IMR-90 (cell line): ENCODE results near the gene ICAM4. TPM values are rescaled to one million over a fixed set of nuclear protein-coding genes. Genes with fewer than 3 reads are reported as not detected.
"Not testable (repeated sequence)": the region's sequence is repeated elsewhere in the genome, so short reads cannot be mapped to it uniquely, and the experiment has no call there.

Experiments used
- ATAC-seq: fragments of 200-7000 bp; cut with Tn5 transposase; 2 replicates; pipeline ENCODE4 v1.9.1; 2020; ENCODE audit warnings: low read depth, mild to moderate bottlenecking, moderate library complexity
- BruUV-seq: library from RNA; stranded (reverse); fragments of 400-500 nt; replicated peaks from 2 replicates; lab custom pipeline; 2021; lab: Mats Ljungman, UMichigan
- CTCF ChIA-PET: fragments of 300-600 bp; formaldehyde crosslinking; extraction: SDS; loops from one replicate; lab custom pipeline; 2021; ENCODE audit warnings: antibody characterized with exemption; lab: Yijun Ruan, JAX
- POLR2A ChIA-PET: fragments of 300-600 bp; sonication (Branson Sonifier 250); formaldehyde crosslinking; loops from one replicate; lab custom pipeline; 2022; ENCODE audit warnings: antibody characterized with exemption; ENCODE audit not compliant: unreplicated experiment; lab: Charles Lee
- DNase-seq: peaks from one replicate; pipeline ENCODE4 v3.0.0; 2013
- H2AFZ ChIP-seq: replicated peaks from 2 replicates; pipeline ENCODE3; 2013; ENCODE audit warnings: low read length, mild to moderate bottlenecking; ENCODE audit not compliant: poor library complexity
- H2AK5ac ChIP-seq: 2 replicates; pipeline ENCODE4 v1.6.1; 2013; ENCODE audit warnings: low read depth, low read length, inconsistent platforms
- H2AK9ac ChIP-seq: replicated peaks from 2 replicates; pipeline ENCODE3; 2013; ENCODE audit warnings: mild to moderate bottlenecking, low read depth, low read length, moderate library complexity; ENCODE audit not compliant: poor library complexity
- H2BK120ac ChIP-seq: 2 replicates; pipeline ENCODE4 v1.6.1; 2013; ENCODE audit warnings: low read depth, low read length, inconsistent platforms
- H2BK15ac ChIP-seq: 3 replicates; pipeline ENCODE4 v1.6.1; 2013; ENCODE audit warnings: low read depth, low read length, inconsistent platforms
- H2BK20ac ChIP-seq: 2 replicates; pipeline ENCODE4 v1.6.1; 2013; ENCODE audit warnings: low read depth, mild to moderate bottlenecking, inconsistent platforms, low read length, moderate library complexity
- H2BK5ac ChIP-seq: 2 replicates; pipeline ENCODE4 v1.6.1; 2013; ENCODE audit warnings: mild to moderate bottlenecking, low read depth, low read length, inconsistent platforms; ENCODE audit not compliant: poor library complexity, severe bottlenecking
- H3K14ac ChIP-seq: replicated peaks from 2 replicates; pipeline ENCODE4 v1.6.1; 2013; ENCODE audit warnings: low read depth, low read length, inconsistent platforms
- H3K18ac ChIP-seq: 2 replicates; pipeline ENCODE4 v1.6.1; 2013; ENCODE audit warnings: low read depth, low read length, control low read depth
- H3K23ac ChIP-seq: 2 replicates; pipeline ENCODE4 v1.6.1; 2013; ENCODE audit warnings: low read depth, low read length, inconsistent platforms
- H3K27ac ChIP-seq: 2 replicates; pipeline ENCODE4 v1.5.1; 2013; ENCODE audit warnings: mild to moderate bottlenecking, control low read depth, low read length; ENCODE audit not compliant: insufficient read depth
- H3K27me3 ChIP-seq: 2 replicates; pipeline ENCODE4 v1.6.1; 2013; ENCODE audit warnings: low read length; ENCODE audit not compliant: control insufficient read depth, insufficient read depth
- H3K36me3 ChIP-seq: 2 replicates; pipeline ENCODE4 v1.6.1; 2013; ENCODE audit warnings: low read length, mixed read lengths; ENCODE audit not compliant: control insufficient read depth, insufficient read depth
- H3K4ac ChIP-seq: 2 replicates; pipeline ENCODE4 v1.6.1; 2013; ENCODE audit warnings: low read depth, low read length, inconsistent platforms
- H3K4me1 ChIP-seq: 2 replicates; pipeline ENCODE4 v1.6.1; 2013; ENCODE audit warnings: low read length, mixed read lengths; ENCODE audit not compliant: control insufficient read depth, insufficient read depth
- H3K4me2 ChIP-seq: 2 replicates; pipeline ENCODE4 v1.6.1; 2013; ENCODE audit warnings: low read depth, mild to moderate bottlenecking, control low read depth, low read length, moderate library complexity
- H3K4me3 ChIP-seq: 2 replicates; pipeline ENCODE4 v1.5.1; 2013; ENCODE audit warnings: low read depth, mild to moderate bottlenecking, control low read depth, low read length, moderate library complexity; ENCODE audit not compliant: insufficient read depth
- H3K56ac ChIP-seq: 2 replicates; pipeline ENCODE4 v1.6.1; 2013; ENCODE audit warnings: low read length, inconsistent platforms; ENCODE audit not compliant: insufficient read depth; ENCODE audit errors: extremely low read depth
- H3K79me1 ChIP-seq, 2 experiments: 2 replicates each; pipeline ENCODE4 v1.6.1; 2013; ENCODE audit warnings: low read length in 2 of 2, inconsistent platforms in 1 of 2, low read depth in 1 of 2
- H3K9ac ChIP-seq: 2 replicates; pipeline ENCODE4 v1.6.1; 2013; ENCODE audit warnings: low read depth, low read length, control low read depth
- H3K9me1 ChIP-seq: 2 replicates; pipeline ENCODE4 v1.6.1; 2013; ENCODE audit warnings: low read length, inconsistent platforms; ENCODE audit not compliant: insufficient read depth
- H3K9me3 ChIP-seq: 2 replicates; pipeline ENCODE4 v1.6.1; 2013; ENCODE audit warnings: low read length; ENCODE audit not compliant: control insufficient read depth, insufficient read depth
- H4K20me1 ChIP-seq: 2 replicates; pipeline ENCODE4 v1.6.1; 2013; ENCODE audit warnings: low read length, inconsistent platforms; ENCODE audit not compliant: insufficient read depth
- H4K5ac ChIP-seq: 2 replicates; pipeline ENCODE4 v1.6.1; 2013; ENCODE audit warnings: mild to moderate bottlenecking, low read depth, low read length, control low read depth
- H4K8ac ChIP-seq, 2 experiments: 2 replicates each; pipeline ENCODE4 v1.6.1; 2013; ENCODE audit warnings: low read depth in 2 of 2, low read length in 2 of 2, control low read depth in 1 of 2, inconsistent platforms in 1 of 2
- H4K91ac ChIP-seq: 2 replicates; pipeline ENCODE4 v1.6.1; 2013; ENCODE audit warnings: low read depth, low read length, inconsistent platforms; ENCODE audit not compliant: insufficient read depth
- WGBS, 2 experiments: methylation state at CpG; one replicate each; pipeline versions ENCODE4 v1.1.5 to v1.1.7; 2013; ENCODE audit warnings: missing lambda C conversion rate in 2 of 2; ENCODE audit not compliant: insufficient read length in 1 of 2; ENCODE audit errors: extremely low coverage in 2 of 2; 5-methylcytosine and 5-hydroxymethylcytosine counted together
- dilution Hi-C: fragments of 300-500 bp; cut with HindIII; formaldehyde crosslinking; loops from one replicate; pipeline ENCODE4 v1.14.3; 2018; ENCODE audit warnings: low sequenced_read_pairs; ENCODE audit not compliant: unreplicated experiment
- in situ Hi-C: fragments of 300-500 bp; cut with MboI; formaldehyde crosslinking; loops from 3 replicates; pipeline ENCODE4 v1.14.3; 2019; ENCODE audit warnings: low sequenced_read_pairs, inconsistent platforms, mixed read lengths
- intact Hi-C: fragments of 100-400 bp; cut with micrococcal nuclease; formaldehyde crosslinking; loops from 2 replicates; pipeline ENCODE4 v1.10.0; 2022
- polyA plus RNA-seq, 3 experiments: library from polyadenylated mRNA; depleted of rRNA; stranded (reverse); fragments of >200 nt; gene quantifications; 2 replicates each; pipeline ENCODE4 v1.2.3, GENCODE V29; 2012; ENCODE audit warnings: low replicate concordance in 1 of 3
- total RNA-seq: library from RNA; depleted of rRNA; stranded (reverse); fragments of >200 nt; gene quantifications from 2 replicates; pipeline ENCODE4 v1.2.3, GENCODE V29; 2012

The ICAM4 gene
- total and polyA plus RNA-seq, 2 of the 4 experiments (the other 2 are of a cell fraction): 2.3 to 4.0 TPM

DNA sequence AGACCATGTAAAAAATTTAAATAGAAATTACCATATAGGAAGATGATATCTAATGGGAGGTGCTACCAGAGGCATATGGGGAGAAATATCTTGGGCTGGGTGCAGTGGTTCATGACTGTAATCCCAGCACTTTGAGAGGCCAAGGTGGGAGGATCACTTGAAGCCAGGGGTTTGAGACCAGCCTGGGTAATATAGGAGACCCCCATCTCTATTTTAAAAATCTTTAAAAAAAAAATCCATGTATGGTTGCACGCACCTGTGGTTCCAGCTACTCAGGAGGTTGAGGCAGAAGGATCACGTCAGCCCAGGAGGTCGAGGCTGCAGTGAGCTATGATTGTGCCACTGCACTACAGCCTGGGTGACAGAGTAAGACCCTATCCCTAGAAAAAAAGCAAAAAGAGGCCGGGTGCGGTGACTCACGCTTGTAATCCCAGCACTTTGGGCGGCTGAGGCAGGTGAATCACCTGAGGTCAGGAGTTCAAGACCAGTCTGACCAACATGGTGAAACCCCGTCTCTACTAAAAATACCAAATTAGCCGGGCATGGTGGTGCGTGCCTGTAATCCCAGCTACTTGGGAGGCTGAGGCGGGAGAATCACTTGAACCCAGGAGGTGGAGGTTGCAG is 44.8 kb upstream of the ICAM4 start:
- in situ Hi-C loops: loop anchor here (10.0 kb wide), 1 partner anchor 297 kb away; no protein-coding TSS in a partner anchor
- H3K79me1 ChIP-seq, H4K5ac ChIP-seq, BruUV-seq, intact Hi-C loops, H3K9ac ChIP-seq, H3K23ac ChIP-seq, DNase-seq, H3K18ac ChIP-seq, H3K27ac ChIP-seq, ATAC-seq, H3K56ac ChIP-seq, H3K4me2 ChIP-seq, H2AK5ac ChIP-seq, H4K91ac ChIP-seq, H2AK9ac ChIP-seq, H2BK15ac ChIP-seq, H2BK20ac ChIP-seq, H2BK5ac ChIP-seq, dilution Hi-C loops, H3K14ac ChIP-seq, H4K8ac ChIP-seq, H3K4me1 ChIP-seq, H2BK120ac ChIP-seq, H4K20me1 ChIP-seq, H3K9me1 ChIP-seq, H3K4ac ChIP-seq, POLR2A ChIA-PET, H3K9me3 ChIP-seq, H3K27me3 ChIP-seq, H3K4me3 ChIP-seq, H2AFZ ChIP-seq, H3K36me3 ChIP-seq: not testable (repeated sequence)
- CTCF ChIA-PET: interaction anchor here (0.9 to 1.0 kb wide), 2 partner anchors 9 to 129 kb away, joined by 3 to 4 read pairs; no protein-coding TSS in a partner anchor
- WGBS, 2 experiments: 66% methylated on average over 2 of the region's 11 CpGs; no CpG with 5 or more reads in 1 of the 2 experiments
